Measurements from ENCODE around the gene TTLL10. TPM values are rescaled to one million over a fixed set of nuclear protein-coding genes. Genes with fewer than 3 reads are reported as not detected.

Gene TTLL10
- polyA plus RNA-seq, 1 donor from 2014 or later = not detected

DNA sequence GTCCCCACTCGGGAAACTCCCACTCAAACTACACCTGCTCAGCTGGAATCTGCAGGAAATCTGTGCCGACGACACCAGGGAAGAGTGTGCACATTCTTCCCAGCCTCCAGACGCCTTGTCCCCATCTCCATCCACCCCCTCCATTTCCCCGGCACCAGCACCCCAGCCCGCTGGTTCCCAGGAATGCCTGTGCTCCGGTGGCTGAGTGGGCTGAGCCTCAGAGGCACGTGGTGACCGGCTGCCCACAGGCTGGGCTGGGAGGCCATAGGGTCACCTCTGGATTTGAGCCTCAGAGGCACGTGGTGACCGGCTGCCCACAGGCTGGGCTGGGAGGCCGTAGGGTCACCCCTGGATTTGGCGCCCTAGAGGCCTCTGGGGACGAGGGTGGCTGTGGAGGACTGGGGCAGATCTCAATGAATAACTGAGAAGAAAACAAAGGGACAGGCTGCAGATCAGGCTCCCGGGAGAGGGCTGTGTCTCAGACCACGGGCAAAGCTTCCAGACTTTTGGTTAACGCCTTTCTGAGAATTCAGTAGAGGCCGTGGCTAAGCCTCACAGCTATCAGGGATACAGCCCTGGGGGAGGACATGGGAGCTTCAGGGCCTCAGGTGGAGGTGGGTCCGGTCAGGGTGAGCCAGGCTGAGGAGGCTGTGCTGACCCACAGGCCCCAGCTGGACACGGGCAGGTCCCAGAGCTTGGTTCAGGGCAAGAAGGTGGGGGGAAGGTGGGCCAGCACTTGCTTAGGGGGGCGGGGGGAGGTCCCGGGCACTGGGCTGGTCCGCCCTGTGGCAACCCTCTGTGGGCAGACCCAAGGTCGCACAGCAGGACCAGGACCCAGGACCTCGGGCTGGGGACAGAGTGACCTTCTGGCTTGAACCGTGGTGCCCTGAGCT lies 17.3 kb upstream of the TTLL10 start:
- H3F3A ChIP-seq (ENCODE audit: insufficient read depth, low read length, poor library complexity, severe bottlenecking) = no peaks in the 10 kb centered on the region
- H3K4me2 ChIP-seq (ENCODE audit: low read length) = no peak overlapping the region
- no peaks in the 10 kb centered on the region for H3K9me2 ChIP-seq (ENCODE audit: insufficient read depth, low read length)
- TF ChIP-seq EZH2 (IDR thresholded peaks at IDR 0.05; ENCODE audit: borderline replicate concordance, insufficient read depth, low read length, poor library complexity, severe bottlenecking) (no peak), MXI1 (conservative IDR thresholded peaks at IDR 0.05; ENCODE audit: poor library complexity, severe bottlenecking) (no peak), CTCF (IDR thresholded peaks at IDR 0.05; ENCODE audit: poor library complexity, severe bottlenecking) (no peak), TAF1 (IDR thresholded peaks at IDR 0.05; ENCODE audit: low read depth) (no peak), EP300 (conservative IDR thresholded peaks at IDR 0.05; ENCODE audit: poor library complexity, severe bottlenecking) (no peak), REST (IDR thresholded peaks at IDR 0.05; ENCODE audit: borderline replicate concordance) (no peak), POLR2AphosphoS5 (IDR thresholded peaks at IDR 0.05) (no peak), RAD21 (conservative IDR thresholded peaks at IDR 0.05) (no peak)
- no peaks in the 10 kb centered on the region for H3K27me3 ChIP-seq (ENCODE audit: insufficient read depth, low read depth, low read length)
- no peak overlapping the region for H3K4me3 ChIP-seq (ENCODE audit: low read length)
- H4K20me1 ChIP-seq (ENCODE audit: insufficient read depth) = no peaks in the 10 kb centered on the region
- no peak overlapping the region for H2AFZ ChIP-seq (ENCODE audit: low read depth, low read length)
- H3K9me3 ChIP-seq (ENCODE audit: low read length) = no peaks in the 10 kb centered on the region
- no peak overlapping the region for H3K9ac ChIP-seq (ENCODE audit: low read length)
- H3K27ac ChIP-seq (ENCODE audit: low read length) = no peak overlapping the region
- no peaks in the 10 kb centered on the region for H3K79me2 ChIP-seq (replicated peaks; ENCODE audit: insufficient read depth, low read length)
- H3K36me3 ChIP-seq (ENCODE audit: insufficient read depth, low read length) = no peaks in the 10 kb centered on the region

GRCh38 chr1:1157033-1157365 lies 16.7 kb upstream of the TTLL10 start:
- no peak overlapping the region for H3K27ac ChIP-seq (ENCODE audit: low read length)
- no peaks in the 10 kb centered on the region for H3K9me2 ChIP-seq (ENCODE audit: insufficient read depth, low read length)
- no peaks in the 10 kb centered on the region for H3K27me3 ChIP-seq (ENCODE audit: insufficient read depth, low read depth, low read length)
- no peaks in the 10 kb centered on the region for H3K36me3 ChIP-seq (ENCODE audit: insufficient read depth, low read length)
- H4K20me1 ChIP-seq (ENCODE audit: insufficient read depth) = no peaks in the 10 kb centered on the region
- TF ChIP-seq CTCF (IDR thresholded peaks at IDR 0.05; ENCODE audit: poor library complexity, severe bottlenecking) = no peak
- no peak for TF ChIP-seq REST (IDR thresholded peaks at IDR 0.05; ENCODE audit: borderline replicate concordance)
- no peak for TF ChIP-seq SMC3 (conservative IDR thresholded peaks at IDR 0.05; ENCODE audit: poor library complexity)
- TF ChIP-seq POLR2AphosphoS5 (IDR thresholded peaks at IDR 0.05) = no peak
- TF ChIP-seq EZH2 (IDR thresholded peaks at IDR 0.05; ENCODE audit: borderline replicate concordance, insufficient read depth, low read length, poor library complexity, severe bottlenecking) = no peak
- TF ChIP-seq EP300 (conservative IDR thresholded peaks at IDR 0.05; ENCODE audit: poor library complexity, severe bottlenecking) = no peak
- TF ChIP-seq TAF1 (IDR thresholded peaks at IDR 0.05; ENCODE audit: low read depth) = no peak
- TF ChIP-seq RAD21 (conservative IDR thresholded peaks at IDR 0.05) = no peak
- TF ChIP-seq MXI1 (conservative IDR thresholded peaks at IDR 0.05; ENCODE audit: poor library complexity, severe bottlenecking) = no peak
- H3K9me3 ChIP-seq (ENCODE audit: low read length) = no peaks in the 10 kb centered on the region
- no peak overlapping the region for H3K4me3 ChIP-seq (ENCODE audit: low read length)
- H3K79me2 ChIP-seq (replicated peaks; ENCODE audit: insufficient read depth, low read length) = no peaks in the 10 kb centered on the region
- no peak overlapping the region for H3K4me2 ChIP-seq (ENCODE audit: low read length)
- no peak overlapping the region for H2AFZ ChIP-seq (ENCODE audit: low read depth, low read length)
- H3F3A ChIP-seq (ENCODE audit: insufficient read depth, low read length, poor library complexity, severe bottlenecking) = no peaks in the 10 kb centered on the region
- H3K9ac ChIP-seq (ENCODE audit: low read length) = no peak overlapping the region
